GM19372 (cell line): ENCODE data around the gene MXI1.
"Not testable (repeated sequence)": the region's sequence is repeated elsewhere in the genome, so short reads cannot be mapped to it uniquely, and the experiment has no call there.

Experiments used
- ATAC-seq: cut with Tn5 transposase; IDR thresholded peaks from one replicate; pipeline ENCODE4 v1.9.1; 2021; ENCODE audit warnings: mild to moderate bottlenecking, low read depth, moderate library complexity; ENCODE audit not compliant: unreplicated experiment

MXI1 gene

DNA sequence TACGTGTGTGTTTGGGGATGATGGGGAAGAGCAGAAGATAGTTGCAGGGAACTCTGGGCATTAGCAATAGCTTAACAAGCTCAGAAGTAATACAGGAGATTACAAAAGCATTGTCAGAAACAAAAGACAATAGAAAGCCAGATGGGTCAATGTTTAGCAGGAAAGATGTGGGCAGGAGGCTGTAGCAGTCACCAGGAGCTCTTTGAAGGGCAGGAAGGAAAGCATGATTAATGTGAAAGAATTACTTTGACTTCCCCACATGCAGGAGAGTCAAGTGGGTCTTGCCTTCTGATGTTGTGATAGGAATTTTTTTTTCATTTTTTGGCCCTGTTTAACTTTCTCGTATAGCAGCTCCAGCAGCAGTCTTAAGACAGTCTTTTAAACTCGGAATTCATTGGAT lies 103.3 kb downstream of the MXI1 start:
- no peak for ATAC-seq

DNA sequence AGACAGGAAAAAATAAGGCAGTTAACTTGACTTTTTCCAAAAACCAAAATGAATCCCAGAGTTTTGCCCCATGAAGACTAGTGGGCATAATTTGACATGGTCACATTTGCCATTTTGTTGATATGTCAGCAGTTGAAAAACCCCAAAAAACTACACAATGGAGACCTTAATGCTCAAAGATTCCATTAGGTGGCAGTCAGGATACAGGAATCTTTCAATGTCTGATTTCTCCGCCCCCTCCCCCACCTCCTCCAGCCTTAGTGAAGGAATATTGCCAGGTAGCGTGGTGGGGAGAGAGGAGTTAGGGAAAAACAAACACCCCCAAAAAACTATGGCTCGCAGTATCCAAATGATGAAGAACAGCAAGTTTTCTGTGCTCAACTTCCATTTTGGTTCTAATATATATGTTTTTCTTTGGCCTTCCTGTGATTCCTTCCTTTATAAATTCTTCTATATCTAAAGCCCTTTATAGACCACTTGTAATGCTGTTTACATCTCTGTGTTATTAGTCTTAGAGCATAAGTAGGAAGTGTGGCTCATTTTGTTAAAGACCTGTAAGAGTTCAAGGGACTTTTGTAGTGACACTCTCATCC lies 104.0 kb downstream of the MXI1 start:
- no peak for ATAC-seq

- ATAC-seq: no peak
These were observed 104.8 kb downstream of the MXI1 start for GRCh38 chr10:110312206-110312605.

DNA sequence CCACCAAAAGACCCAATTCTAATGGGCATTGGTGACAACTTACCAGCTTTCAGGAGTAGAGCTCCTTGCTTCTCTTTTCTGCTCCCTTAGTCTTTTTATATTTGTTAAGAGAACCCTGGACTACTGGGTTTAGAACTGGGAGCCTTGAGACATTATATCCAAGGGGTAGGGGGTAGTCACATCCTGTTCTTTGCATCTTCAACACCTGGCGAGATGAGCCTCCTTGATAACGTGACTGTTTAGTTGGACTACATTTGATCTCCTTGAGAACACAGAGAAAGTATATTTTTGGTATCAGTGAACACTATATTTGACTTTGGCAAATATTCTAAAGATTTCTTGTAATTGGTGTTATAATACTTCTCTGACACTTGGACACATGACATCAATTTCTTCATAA lies 106.3 kb downstream of the MXI1 start:
- no peak for ATAC-seq

DNA sequence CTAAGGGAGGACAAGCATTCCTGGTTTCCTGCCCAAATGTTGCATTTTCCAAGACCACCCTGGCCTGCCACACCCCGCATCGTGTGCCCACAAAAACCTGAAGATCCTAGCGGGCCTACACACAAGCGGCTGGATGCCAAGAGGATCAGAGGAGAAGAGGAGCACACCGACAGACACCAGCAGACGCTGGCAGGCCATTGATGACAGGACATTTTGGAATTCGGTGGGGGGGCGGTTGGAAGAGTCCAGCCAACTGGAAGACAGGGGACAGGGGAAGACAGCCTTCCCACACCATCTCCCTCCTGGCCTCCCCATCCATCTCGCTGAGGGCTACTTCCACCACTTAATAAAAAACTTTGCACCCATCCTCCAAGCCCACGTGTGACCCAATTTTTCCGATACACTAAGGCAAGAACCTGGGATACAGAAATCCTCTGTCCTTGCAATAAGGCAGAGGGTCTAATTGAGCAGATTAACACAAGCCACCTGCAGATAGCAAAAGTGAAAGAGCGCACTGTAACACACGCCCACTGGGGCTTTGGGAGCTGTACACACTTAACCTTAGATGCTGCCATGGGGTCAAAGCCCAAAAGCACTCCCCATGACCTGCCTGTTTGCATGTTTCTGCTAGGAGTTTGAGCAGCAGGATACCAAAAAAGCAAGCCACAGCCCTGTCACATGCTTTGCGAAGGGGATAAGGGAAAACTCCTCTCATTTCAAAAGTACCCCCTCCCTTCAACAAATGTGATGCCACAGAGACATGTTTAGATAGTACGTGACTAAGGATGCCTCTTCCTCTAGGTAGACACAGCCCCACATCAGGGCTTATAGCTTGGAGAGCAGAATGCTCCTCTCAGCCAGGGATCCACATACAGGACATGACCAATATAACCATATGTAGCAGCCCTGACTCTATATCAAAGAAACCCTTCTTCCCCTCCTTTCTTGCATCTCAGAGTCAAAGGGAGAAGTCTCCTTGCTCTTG lies 110.8 kb downstream of the MXI1 start:
- ATAC-seq: no peak

GRCh38 chr10:110321869-110322620 lies 114.6 kb downstream of the MXI1 start:
- no peak for ATAC-seq

GRCh38 chr10:110323503-110323902 lies 116.1 kb downstream of the MXI1 start:
- no peak for ATAC-seq

DNA sequence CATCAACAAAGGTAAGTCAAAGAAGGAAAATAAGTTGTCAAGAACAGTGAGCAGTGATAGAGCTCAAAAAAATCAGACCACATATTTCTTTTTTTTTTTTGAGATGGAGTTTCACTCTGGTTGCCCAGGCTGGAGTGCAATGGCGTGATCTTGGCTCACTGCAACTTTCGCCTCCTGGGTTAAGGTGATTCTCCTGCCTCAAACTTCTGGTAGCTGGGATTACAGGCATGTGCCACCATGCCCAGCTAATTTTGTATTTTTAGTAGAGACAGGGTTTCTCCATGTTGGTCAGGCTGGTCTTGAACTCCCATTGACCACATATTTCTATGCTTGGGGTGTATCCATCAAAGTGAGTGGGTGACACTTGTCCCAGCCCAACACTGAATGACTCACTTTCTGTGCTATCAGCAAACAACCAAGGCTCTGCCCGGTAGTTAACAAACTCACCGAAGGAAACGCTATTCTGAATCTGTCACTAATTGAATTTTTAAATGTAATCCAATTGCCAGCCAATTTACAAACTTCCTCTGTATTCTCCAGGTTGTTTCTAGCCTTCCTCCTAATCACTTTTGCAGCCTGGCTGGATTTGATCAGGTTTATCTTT lies 116.9 kb downstream of the MXI1 start:
- no peak for ATAC-seq

- peak; percentile 61 for ATAC-seq
These were observed 117.4 kb downstream of the MXI1 start for GRCh38 chr10:110324805-110325280.

DNA sequence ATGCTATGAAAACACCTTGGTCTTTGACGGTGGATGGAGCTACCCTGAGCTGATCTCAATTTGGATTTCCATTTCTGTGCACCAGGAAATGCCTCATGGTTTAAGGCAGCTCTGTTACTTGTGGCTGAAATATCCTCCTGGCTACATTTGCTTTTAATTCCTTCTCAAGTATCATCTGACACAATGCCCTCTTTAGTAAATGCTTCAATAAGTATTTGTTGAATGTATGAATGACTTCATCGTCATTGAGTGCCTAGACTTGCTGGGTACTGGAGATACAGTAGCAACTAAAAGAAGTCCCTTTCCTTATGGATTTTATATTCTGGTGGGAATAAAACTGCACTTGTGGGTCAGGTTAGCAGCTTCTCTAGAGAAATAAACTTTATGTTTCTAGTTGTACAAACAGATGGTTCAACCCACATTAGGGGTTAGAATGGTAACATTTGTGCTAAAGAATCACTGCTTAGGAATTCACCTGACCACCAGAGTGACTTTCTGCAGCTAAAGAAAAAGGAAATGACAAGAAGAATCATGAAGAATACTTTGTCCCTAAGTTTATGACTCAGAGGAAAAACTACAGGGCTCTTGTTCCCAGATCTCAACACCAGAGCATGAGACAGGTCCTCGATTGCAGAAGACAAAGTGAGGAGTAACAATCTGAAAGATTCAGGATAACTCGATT lies 119.1 kb downstream of the MXI1 start:
- ATAC-seq: no peak

DNA sequence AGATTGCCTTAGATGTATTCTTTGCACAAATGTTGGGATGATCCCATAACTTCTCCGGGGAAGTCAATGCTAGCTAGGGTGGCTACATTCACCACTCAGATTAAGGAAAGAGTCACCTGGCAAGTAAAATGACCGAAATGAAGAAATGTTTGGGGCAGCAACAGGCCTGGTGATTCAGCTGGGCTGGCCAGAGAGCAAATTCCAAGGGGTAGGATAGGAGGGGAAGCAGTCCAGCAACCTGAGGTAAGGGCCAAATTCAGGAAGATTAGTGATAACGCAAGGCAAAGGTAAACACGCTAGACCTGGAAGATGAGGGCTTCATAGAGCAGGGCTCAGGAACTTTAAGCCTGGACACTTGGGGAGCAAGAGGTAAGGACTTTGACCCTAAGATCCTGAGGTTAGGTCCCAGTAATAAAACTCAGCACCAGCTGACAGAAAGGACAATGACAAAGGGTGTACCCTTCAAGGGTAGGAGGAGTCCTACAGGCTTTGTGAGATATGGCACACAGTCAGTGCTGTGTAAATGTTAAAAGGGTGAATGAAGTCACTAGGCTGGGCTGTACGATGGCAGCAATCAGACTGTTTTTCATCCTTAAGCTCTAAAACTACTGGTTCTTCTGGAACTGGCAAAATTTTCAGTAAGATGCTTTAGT lies 120.0 kb downstream of the MXI1 start:
- ATAC-seq: no peak

GRCh38 chr10:110330675-110331074 lies 123.3 kb downstream of the MXI1 start:
- ATAC-seq: no peak

DNA sequence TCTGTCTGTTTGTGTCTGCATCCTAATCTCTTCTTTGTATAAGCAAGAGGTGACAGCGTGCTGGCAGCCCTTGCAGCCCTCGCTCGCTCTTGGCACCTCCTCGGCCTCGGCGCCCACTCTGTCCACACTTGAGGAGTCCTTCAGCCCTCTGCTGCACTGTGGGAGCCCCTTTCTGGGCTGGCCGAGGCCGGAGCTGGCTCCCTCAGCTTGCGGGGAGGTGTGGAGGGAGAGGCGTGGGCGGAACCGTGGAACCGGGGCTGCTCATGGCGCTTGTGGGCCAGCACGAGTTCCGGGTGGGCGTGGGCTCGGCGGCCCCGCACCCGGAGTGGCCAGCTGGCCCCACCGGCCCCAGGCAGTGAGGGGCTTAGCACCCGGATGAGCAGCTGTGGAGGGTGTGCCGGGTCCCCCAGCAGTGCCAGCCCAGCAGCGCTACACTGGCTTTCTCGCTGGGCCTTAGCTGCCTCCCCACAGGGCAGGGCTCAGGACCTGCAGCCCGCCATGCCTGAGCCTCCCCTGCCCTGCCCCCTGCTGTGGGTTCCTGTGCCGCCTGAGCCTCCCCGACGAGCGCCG lies 123.9 kb downstream of the MXI1 start:
- not testable (repeated sequence) for ATAC-seq

DNA sequence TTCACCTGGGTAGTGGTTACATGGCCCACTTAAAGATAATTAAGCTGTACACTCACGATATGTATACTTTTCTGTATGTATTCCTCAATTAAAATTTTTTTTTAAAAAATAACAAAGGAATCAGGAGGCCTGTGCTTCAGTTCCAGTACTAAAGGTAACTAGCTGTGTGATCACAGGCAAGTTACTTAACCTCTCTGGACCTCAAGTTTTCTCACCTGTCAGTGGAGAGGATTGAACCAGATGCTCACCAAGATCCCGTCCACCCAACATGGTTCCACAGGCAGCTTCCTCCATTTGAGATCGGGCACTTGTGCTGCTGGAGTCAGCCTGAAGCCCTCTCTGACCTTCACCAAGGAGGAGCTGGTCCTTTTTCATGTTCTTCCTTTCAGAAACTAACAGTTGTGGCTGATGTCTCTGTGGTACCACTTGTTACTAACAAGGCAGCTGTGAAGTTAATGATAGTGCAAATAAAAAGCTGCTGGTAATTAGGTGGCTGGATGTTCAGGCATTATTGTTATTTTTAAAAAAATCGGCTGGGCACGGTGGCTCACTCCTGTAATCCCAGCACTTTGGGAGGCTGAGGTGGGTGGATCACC lies 126.8 kb downstream of the MXI1 start:
- no peak for ATAC-seq

DNA sequence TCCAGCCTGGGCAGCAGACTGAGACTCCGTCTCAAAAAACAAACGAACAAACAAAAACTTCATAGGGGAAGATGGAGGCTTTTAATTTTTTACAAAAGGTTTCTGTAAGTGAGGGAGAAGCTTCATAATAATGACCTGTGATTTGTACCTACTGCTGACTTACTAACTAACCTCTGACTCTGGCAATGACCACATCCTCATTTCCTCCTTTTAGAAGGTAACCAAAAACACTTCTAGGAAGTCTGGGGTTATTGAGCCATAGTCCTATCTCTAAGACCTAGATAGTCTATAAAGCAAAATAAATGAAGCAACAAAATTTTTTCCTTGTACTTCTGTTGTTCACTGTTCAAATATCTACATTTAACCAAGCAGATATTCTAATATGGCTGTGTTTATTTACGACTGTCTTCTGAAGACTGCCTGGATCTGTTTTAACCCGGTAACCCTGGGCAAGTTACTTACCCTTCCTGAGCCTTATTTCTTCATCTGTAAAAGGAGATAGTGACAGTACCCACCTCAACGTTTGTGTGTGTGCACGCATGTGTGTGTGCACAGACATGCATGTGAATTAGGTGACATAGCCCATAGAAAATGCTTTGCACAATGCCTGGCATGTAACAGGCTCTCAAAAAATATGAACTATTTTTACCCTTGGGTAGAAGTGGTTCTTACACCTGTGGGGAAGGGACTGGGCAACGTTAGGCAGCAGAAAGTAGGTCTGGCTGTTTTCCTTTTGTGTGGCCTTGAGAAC lies 128.1 kb downstream of the MXI1 start:
- no peak for ATAC-seq

GRCh38 chr10:110336111-110336721 lies 128.8 kb downstream of the MXI1 start:
- no peak for ATAC-seq
